ENCODE results near the gene MORC2. TPM values are rescaled to one million over a fixed set of nuclear protein-coding genes. Genes with fewer than 3 reads are reported as not detected.

MORC2 gene
- total RNA-seq, 1 donor from 2014 or later: 28.7 TPM

DNA sequence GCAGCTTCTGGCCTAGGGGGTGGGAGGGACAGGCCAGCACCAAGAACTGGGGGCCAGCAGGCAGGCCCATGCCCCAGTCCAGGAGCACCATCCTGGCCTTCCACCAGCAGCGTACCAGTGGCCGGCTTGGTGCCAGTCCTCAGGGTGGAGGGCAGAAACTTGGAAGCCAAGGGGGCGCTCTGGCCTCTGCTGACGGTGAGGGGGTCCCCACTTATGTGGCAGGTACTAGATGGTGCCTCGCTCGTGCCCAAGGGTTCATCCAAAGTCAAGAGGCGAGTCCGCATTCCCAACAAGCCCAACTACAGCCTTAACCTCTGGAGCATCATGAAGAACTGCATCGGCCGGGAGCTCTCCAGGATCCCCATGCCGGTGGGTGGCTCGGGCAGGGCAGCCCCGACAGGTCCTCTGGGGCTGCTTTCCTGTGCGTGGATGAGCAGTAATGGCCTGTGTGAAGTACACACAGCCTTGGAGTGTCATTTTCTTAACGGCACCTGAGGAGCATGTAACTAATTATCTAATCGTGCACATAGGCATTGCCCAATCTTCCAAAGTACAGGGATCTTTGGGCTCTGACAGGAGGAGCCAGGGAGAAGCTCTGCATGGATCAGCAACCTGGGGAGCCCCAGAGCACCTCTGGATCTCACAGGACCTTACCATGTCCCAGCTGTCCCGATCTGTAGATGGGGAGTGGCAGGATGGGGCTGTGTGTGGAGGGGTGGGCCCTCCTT is 79.1 kb downstream of the MORC2 start:
- peak; percentile 88 for DNase-seq (ENCODE audit: low spot score)

- peak; percentile 45 for DNase-seq (ENCODE audit: low spot score)
These were observed 80.7 kb downstream of the MORC2 start for GRCh38 chr22:30887861-30888260.

GRCh38 chr22:30887453-30887852 is 81.1 kb downstream of the MORC2 start:
- DNase-seq (ENCODE audit: low spot score): peak; percentile 60

- no peak for DNase-seq (ENCODE audit: low spot score)
These were observed 83.0 kb downstream of the MORC2 start for GRCh38 chr22:30885591-30885990.

DNA sequence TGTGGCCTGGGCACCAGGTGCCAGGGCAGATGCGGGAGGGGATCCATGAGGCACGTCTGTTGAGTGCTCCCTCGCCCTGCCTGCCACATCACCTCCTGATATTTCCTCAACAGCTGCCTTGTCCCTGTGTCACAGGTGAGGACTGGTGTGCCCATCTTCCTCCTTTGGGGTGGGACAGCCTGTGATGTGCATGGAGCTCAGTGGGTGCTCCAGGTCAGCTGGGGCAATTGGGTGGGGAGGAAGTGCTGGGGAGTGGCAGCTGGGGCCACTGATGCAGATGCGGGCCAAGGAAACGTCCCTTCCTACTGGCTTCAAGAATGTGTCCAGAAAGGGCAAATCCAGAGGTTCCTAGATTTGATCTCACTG is 83.6 kb downstream of the MORC2 start:
- no peak for DNase-seq (ENCODE audit: low spot score)

GRCh38 chr22:30884211-30885000 is 84.2 kb downstream of the MORC2 start:
- DNase-seq (ENCODE audit: low spot score): no peak

GRCh38 chr22:30883586-30884145 is 84.9 kb downstream of the MORC2 start:
- DNase-seq (ENCODE audit: low spot score): no peak

DNA sequence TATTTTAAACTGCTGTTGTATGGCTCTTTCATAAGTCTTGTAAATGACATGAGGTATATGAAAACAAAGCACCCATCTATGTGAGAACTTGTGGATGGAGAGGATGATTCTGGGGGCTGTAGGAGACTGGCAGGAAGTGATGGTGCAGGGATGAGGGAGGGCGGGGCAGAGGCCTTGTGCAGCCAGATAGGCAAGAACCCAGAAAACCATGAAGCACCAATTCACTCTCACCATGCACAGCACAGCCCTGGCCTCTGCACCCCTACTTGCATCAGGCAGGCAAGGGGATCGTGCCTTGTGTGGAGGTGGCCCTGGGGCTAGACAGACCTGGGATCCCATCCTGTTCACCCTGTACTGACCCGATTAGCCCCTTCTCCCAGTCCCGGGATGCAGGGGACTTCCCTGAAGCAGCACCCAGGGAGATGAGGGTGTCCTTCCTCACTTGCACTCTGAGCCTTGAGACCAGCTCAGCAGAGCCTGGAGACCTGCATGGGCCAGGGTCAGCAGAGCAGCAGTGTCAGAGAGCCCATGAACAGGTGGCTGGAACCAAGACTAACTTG is 85.5 kb downstream of the MORC2 start:
- DNase-seq (ENCODE audit: low spot score): no peak

DNA sequence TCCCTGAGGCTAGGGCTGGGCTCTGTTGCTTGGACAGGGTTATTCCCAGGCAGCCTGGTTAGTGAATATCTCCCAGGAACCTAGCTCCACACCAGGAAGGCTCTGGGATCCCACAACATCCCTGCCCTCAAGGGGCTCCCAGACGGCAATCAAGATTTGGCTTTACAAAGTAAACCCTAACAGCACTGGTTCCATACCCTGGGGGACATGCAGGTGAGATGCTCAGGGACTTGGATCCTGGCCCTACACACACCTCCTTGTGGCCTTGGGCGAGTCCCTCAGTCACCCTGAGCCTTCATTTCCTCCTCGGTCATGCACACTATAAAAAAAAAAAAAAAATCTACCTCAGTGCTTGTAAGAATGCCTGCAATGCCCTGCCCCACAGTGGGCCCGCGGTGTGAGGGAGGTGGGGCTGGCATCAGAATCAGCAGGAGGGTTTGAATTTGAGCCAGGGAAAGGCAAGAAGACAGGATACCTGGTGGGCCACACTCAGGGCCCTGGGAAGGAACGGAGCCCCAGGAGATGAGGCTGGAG is 86.3 kb downstream of the MORC2 start:
- DNase-seq (ENCODE audit: low spot score): no peak

DNA sequence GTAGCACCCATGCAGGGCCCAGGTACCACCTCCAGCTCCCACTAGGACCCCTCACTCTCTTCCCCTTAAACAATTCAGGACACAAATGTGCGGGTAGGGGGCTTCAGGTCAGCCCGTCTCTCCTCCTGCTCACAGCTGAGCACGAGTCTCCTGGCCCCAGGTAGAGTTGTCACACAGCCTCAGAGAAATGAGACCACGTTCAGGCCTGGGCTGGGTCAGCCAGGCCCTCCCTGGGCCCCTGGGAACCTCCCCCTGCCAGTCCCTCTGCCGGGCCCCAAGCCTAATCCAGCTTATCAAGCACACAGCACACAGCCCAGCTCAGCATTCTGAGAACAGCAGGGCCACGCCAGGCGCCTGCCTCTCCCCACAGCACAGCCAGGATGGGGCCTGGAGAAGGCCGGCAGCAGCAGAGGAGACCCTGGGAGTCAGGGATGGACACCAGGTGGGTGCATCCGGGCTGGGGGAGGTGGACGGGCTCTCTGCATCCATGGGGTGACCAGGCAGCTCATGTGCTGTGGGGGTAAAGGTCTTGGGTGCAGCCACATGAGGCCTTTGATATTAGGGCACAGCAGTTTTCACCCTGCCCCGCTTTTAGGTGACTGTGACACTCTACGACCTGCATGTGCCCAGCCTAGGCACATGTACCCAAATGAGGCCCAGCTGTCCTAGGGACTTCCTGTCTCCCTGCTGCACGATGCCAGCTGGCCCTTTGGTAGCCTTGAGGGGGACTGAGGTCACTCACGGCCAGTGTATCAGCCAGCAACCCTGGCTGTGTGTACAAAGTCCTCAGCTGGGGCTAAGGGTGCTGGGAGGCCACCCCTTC is 87.0 kb downstream of the MORC2 start:
- no peak for DNase-seq (ENCODE audit: low spot score)

- no peak for DNase-seq (ENCODE audit: low spot score)
These were observed 87.7 kb downstream of the MORC2 start for GRCh38 chr22:30880847-30881246.

- DNase-seq (ENCODE audit: low spot score): no peak
These were observed 88.4 kb downstream of the MORC2 start for GRCh38 chr22:30880181-30880601.

GRCh38 chr22:30879415-30879797 is 89.2 kb downstream of the MORC2 start:
- DNase-seq (ENCODE audit: low spot score): no peak

- no peak for DNase-seq (ENCODE audit: low spot score)
These were observed 89.8 kb downstream of the MORC2 start for GRCh38 chr22:30878516-30879414.

- DNase-seq (ENCODE audit: low spot score): no peak
These were observed 90.7 kb downstream of the MORC2 start for GRCh38 chr22:30877662-30878515.

DNA sequence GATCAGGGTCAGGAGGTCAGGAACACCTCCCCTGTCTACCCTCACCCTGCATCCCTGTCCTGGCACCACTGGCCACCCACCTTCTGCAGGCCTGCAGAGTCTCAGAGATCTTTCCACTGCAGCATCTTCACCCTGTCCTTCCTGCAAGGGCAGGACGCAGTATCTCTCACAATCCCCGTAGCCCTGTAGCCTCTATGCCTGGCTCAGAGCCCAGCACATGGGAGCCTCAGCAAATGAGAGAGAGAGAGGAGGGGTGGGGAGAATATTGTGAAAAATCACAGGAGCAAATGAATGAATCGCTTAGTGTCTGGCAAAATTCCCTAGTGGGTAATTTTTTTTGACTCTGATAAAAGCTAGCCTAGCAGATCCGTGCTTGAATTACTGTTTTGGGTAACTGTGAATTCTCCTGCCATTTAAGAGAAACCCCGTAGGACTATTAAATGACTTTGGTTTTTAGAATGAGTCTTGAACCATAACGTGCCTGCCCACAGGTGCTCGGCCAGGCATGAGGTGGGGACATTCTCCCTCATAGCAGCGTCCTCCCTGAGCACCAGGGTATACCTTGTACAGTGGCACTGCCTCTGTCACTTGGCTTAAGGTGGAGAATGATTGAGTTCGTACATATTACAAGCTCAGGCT is 91.5 kb downstream of the MORC2 start:
- no peak for DNase-seq (ENCODE audit: low spot score)

DNA sequence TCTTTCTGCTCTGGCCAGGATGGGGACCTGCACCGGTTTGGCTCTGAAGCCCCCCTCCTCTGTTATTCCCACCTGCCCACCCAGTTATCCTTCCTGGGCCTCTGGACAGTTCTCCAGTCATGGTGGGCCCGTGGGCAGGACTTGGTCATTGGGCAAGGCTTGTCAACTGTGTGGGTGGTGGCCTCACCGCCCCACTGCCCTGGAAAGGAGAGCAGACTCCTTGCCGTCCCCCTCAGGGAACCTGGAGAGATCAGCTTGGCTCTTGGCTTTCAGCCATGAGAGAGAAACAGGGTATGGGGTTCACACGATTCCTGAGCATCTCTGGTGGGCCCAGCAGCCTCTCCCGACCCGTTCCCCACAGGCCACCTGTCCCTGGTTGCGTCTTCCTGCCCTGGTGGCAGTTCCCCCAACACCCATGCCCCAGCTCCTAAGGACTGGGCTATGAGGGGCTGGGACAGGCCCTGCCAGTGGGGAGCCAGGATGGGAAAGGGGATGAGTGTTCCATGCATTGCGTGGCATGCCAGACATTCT is 92.3 kb downstream of the MORC2 start:
- peak; percentile 64 for DNase-seq (ENCODE audit: low spot score)
